GM19025 (cell line): ENCODE data around the gene ITGB2.

Experiments
- ATAC-seq: cut with Tn5 transposase; IDR thresholded peaks from one replicate; pipeline ENCODE4 v1.9.1; 2021; ENCODE audit warnings: mild to moderate bottlenecking, low read depth, moderate library complexity; ENCODE audit not compliant: unreplicated experiment

Gene ITGB2

DNA sequence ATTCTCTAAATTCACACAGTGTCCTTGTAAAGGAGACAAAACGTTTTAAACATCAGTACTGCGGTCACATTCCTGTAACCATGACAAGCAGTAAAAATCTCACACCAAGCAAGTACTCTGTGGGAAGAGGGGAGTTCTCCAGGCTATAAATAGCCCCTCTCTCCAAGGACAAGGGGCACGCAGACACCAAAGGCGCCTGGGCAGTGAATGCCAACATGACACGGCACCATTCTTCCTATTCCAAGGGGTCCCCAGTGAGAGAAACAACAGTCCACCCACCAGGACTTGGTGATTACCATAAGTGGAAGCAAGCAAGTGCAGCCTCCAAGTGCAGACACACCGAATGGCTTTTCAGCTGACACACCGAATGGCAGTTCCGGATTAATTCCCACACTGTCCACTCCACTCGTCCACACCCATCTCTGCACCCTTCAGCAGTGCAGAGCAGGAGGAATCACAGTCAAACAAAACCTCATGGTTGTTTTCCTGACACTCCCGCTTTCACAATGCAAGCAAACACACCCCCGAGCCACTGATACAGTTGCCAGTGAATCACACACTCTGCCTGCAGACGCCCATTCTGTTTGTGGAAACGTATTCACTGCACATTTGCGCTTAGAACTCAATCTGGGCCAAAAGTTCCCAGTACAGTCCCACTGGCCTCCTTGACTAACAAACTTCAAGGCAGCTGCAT, 49.0 kb downstream of the ITGB2 start:
- no peak for ATAC-seq

DNA sequence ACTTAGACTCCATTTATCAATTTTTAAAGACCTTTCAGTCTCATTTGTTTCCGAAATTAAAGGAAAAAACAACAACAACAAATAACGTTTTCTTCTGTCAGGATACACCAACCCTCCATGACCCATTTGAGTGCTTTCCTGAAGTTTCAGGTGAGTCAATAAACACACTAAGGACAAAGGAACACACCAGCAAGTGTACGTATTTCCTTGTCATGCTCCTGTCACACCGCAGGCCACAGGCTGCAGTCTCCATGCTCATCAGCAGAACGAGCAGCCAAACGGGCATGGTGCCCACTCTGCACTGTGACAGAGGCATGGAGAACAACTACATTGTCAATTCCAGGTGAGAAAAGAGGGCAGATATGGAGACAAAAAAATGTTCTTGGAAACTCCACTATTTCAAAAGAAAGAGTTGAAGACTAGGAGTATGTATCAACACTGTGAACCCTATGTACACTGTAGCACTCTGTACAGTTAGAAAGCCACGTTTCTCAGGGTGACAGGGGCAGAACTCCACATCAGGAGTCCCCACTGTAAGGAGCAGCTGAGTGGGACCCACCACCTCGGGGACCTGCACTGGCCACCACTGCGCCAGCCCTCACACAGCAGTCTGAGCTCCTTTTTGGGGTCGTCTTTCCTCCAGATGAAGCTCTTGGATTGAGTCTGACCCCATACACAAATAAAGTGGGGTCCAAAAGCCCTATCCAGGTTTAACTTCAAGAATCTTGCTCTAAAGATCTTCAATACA, 49.8 kb downstream of the ITGB2 start:
- no peak for ATAC-seq

DNA sequence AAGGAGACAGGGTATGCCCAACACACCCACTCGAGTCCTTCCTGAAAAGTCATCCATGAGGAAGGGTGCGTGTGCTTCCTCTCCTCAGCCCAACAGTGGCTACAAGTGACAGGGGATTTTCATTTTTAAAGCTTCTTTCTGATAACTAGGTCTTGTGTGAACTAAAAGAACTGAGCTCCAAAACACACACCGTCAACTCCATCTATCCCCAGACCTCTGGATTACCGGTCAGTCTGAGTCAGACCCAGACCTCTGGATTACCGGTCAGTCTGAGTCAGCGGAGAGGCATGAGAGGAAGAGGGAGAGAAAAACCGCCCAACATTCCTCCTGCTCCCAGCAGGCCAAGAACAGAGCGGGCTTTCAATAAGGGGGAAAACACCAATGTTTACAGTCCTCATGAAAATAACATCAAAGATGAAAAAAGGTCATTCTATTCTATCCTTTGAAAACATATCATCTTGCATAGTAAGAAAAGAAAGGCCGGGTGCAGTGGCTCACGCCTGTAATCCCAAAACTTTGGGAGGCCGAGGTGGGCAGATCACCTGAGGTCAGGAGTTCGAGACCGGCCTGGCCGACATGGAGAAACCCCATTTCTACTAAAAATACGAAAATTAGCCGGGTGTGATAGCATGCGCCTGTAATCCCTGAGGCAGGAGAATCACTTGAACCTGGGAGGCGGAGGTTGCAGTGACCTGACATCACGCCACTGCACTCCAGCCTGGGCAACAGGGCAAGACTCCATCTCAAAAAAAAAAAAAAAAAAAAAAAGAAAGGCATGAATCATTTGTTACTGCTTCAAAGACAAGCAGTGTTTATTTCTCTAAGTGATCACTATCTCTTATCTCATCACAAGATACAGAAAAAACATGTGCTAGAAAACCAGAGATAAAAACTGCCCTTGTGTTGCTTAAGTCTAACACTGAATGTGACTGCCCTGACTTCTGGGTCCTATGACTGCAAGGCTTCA, 50.6 kb downstream of the ITGB2 start:
- ATAC-seq: no peak

DNA sequence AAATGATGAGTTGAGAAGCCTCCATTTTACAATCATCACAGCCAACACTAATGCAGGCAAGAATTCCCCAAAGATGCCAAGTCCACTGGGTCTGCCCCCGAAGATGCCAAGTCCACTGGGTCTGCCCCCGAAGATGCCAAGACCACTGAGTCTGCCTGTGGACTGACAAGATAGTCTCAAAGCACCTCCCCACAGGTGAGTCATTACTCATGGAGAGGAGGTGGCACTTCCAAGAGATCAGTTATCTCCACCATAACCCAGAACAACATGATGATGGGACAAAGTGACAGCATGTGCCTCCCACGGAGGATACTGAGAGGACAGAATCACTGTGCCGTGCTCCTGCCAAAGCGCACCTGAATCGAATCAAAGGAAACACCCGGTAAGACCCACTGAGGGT, 52.0 kb downstream of the ITGB2 start:
- ATAC-seq: no peak

DNA sequence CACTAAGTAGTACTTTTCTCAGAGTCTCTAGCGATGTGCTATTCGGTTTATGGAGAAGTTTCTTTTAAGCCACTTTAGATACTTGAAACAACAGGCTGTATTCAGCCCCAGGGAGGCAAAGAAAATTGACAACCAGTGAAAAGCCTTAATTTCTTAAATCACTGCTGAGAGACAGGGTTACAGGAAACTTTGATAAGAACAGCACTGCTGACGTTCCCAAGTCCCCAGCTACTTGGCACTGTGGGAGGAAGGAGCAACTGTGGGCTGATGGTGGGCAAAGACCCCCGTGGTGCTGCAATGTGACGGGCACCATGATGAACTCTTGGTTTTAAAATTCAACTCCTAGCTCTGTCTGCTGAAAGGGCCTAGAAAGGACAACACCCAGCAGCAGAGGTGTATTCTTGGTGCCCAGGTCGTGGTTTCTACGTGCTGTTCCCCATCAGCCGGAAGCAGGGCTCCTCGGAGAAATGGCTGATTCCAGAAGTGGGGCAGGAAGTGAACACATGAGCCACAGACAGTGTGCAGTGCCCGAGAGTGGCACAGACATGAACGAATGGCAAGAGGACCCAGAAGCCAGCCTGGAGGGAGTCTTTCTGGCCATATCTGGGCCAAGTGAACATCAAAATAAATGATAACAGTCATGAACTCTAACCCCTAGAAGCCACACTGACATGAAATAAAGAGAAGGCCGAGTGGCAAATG, 52.5 kb downstream of the ITGB2 start:
- no peak for ATAC-seq

DNA sequence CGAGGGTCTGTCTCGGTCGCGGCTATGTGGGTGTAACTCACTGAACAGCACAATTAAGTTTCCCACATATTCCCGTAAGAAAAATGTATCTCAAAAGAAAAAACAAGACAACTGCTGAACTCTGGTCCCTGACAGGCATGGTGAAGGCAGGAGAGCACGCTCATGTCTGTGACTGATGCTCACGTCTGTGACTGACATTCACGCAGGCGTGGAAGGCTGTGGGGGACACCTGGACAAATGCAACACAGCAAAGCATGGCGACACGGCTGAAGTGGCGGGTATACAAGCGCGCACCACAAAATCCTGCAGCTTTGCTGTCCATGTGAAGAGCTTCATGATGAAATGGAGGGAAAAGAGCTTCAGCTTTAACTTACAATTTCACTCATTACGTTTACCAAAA, 53.2 kb downstream of the ITGB2 start:
- ATAC-seq: no peak

DNA sequence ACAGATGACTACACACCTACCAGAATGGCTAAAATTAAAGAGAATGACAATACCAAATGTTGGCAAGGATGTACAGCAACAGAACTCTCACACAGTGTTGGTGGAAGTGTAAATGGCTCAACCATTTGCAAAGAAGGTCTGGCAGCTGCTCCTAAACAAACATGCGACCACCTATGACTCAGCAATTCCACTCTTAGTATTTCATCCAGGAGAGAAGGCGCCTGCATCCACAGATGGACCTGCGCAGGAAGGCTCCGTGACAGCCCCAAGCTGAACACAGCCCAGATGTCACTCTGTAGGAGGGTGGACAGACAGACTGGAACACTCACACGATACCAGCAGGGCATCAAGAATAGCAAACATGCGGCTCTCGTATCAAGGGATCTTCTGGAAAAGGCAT, 53.9 kb downstream of the ITGB2 start:
- no peak for ATAC-seq

DNA sequence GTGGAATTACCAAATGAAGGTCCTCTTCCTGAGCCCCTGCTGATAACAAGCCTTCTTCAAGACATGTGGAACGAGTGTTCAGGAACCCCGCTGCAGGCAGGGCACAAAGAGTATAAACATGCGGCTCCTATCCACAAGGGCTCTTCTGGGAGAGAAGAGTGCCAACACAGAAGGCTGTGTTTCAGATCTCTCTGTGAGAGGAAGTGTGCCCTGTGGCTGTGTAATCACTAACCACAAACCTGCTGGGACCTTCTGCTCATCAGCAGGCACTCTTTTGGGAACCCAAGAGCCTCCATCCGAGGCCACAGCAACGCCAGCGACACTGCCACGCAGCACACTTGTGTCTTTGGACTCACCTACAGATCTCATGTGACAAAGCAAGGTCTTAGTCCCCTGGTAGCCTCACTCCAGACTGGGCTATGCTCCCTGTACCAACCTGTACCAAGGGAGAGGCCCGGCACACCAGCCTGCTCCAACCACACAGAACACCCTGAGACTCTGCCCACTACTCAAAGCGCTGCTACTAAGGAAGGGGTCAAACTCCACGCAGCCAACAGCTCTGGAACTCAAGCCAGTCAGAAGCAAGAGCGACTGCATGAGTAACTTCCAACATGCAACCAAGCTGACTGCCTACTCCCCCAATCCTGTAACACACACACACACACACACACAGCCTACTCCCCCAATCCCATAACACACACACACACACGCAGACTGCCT, 55.0 kb downstream of the ITGB2 start:
- ATAC-seq: peak; percentile 87

DNA sequence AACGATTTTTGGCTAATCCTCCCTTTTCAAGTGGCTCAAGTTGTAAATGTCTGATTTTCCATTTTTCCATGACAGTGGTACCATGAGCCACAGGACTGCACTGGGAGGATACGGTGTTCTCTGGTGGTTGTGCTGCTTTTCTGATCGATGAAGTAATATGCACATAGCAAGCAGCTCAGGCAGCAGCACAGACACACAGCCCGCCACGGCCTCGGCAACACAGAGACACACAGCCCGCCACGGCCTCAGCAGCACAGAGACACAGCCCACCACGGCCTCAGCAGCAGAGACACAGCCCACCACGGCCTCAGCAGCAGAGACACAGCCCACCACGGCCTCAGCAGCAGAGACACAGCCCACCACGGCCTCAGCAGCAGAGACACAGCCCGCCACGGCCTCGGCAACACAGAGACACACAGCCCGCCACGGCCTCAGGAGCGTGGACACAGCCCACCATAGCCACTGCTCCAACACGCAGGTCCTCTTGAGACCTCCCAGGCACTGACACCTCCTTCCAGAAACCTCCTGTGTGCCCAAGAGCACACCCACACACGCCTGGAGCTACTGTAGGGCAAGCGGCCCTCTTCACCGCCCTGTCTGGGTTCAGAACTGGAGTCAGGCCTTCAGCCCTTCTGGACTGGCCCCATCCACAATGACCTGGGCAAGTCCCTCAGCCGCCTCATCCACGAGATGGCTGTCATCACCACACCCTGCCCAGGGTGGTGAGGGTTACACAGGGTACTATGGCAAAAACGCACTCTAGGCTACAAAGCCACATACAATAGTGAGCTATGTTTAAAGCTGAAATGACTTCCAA, 57.6 kb downstream of the ITGB2 start:
- ATAC-seq: no peak

DNA sequence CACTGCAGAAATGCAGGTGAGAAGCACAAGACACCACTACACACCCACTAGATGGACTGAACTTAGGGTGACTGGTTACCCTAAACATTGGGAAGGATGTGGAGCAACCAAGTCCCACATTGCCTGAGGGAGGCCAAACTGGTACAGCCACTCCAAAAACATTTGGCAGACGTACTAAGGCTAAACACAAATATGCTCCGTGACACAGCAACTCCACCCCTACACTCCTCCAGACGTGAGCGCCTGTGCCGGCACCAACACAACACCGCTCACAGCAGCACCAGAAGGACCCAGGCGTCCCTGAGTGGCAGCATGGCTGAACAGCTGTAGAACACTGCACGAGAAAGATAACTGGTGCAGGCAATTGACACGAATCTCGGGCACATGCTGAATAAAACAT, 61.9 kb downstream of the ITGB2 start:
- ATAC-seq: no peak

DNA sequence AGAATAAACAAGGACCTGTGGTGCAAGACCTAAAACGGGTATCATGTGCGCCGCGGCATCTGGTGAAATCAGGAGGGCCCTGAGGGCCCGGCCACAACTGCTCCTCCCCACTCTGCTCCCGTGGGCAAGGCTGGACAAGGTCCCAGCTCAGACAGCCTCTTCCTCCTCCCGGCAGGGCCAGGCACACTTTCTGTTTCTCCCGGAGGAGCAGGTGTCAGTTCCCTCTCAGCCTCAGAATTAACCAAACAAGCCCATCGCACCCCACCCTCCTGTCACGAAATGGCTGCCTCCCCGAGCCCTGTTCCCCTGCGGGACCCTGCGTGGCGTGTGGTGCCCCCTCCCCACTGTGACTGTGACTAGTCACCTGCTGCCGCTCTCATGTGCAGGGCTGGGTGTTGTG, 62.4 kb downstream of the ITGB2 start:
- ATAC-seq: no peak

DNA sequence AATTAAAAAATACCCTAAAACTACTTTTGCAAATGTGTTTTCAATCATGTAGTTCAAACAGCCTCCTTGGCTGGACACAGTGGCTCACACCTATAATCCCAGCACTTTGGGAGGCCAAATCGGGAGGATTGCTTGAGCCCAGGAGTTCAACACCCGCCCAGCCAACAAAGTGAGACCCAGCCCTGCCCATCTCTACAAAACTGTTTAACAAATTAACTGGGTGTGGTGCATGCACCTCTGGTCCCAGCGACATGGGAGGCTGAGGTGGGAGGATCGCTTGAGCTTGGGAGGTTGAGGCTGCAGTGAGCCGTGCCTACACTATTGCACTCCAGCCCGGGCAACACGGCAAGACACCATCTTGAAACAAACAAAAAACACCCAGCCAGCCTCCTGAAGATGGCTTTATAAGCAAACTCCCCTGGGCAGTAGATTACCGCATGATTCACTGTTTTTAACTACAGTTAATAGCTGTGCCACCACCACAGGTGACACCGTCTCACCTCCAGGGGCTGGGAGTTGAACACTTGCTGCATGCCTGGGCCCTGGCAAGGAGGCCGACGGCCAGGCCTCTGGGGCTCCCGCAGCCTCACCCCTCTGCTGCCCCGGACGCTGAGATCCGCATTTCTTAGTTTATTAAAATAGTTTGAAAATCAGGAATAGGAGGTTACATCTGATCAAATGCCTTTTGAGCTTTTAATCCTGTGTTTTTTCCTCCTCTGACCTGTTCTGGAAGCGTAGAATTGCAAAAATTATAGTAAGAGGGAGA, 63.4 kb downstream of the ITGB2 start:
- no peak for ATAC-seq

DNA sequence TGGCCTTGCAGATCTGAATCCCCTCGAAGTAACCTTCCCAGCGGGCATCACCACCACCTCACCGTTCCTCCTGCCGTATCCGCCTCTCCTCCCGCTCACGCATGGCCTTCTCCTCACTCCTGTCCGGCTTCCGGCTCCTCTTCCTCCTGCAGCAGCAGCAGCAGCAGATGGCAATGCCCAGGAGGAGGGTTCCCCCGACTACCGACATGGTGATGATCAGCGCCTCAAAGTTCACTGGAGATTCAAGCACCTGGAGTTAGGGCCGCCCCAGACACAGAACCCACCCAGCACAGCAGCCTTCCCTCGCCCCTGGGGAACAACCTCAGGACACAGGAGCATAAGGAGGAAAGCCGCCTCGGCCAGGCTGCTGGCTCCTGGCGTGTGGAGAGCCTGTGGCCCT, 64.6 kb downstream of the ITGB2 start:
- ATAC-seq: no peak

DNA sequence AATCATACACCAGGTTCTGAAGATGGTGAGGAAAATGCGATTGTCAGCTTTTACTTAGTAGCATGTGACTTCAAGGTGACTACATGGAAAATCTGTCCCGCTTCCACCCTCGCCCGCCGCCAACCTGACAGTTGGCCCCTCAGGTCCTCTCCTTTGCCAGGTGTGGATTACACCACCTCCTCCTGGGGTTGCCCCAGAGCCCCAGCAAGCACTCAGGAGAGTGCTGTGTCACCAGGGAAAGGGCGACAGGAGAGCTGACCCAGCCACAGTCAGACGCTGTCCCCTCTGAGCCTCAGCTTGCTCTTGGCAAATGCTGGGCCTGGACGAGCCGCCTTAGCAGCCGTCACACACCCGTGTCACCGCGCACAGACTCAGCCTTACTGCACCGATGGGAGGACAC, 65.1 kb downstream of the ITGB2 start:
- no peak for ATAC-seq

DNA sequence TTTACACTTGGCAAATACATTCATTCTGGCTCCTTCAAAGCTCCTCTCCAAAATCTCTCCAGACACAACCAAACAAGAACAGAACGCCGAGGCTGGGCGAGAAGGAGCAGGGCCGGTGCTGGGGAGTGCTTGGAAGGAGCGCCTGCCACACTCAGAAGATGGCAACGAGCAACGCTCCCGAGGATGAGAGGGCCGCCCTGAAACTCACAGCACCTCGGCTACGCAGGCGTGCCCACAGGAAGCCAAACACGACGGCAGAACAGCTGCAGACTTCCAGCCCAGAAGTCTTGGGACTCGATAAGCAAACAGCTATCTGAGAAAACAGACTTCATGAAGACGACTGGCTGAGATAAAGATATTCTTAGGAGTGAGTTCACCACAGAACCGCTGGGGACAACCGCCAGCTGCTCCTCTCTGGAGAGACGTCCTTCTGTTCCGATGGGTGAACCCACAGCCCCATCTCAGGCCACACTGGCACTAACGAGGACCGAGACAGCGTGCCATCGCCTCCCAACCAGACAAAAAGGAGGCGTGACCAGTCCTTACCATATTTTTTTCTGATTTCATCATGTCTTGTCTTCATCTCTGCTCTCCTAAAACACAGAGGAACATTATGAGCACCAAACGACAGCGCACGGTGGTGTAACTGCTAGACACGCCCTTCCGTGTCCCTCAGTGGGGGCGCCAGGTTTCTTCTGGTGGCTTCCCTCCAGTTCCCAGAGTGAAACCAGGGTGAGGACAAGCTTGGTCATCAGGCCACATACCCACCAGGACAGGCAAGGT, 65.8 kb downstream of the ITGB2 start:
- ATAC-seq: no peak

DNA sequence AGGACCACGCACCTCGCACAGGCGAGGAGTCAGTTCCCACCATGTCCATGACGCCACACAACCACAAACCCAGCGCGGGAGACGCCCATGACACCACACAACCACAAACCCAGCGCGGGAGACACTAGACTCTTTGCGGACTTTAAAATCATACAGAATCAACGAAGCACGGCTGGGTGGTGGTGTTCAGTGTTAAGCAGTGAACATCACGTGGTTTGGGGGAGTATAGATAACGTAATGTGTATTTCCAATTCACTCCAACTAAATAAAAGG, 66.4 kb downstream of the ITGB2 start:
- ATAC-seq: no peak

DNA sequence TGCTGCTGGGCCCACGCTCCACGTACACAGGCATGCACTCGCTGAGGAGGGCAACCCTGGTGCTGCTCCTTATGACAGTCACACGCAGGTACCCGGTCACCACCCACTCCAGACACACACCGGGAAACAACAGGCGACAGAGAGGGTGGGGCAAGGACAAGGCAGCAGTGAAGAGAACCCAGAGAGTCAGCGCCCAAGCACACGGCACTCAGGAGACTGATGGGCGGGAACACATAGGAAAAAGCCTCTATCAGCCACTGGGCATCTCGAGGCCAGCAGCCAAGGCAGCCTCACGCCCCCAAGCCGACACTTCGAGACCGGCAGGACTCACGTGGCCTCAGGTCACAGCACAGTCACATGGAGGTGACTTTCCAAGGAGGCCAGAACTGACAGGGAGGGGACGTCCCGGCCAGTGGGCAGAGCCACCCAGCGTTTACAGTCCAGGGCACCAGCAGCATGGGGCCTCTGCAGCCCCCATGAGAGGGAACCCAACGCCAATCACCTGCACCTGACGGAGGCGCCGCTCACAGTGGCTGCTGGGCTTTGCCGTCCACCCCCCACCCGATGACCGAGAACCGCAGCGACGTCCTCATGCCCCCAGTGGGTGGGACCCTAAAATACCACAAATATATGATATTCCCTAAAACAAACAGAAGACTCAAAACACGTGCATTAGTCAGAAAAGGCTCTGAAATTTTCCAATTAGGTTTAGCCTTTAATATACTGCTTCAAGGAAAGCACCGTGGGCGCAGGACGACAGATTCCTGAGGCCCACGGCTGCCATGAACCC, 66.9 kb downstream of the ITGB2 start:
- no peak for ATAC-seq
